Fibroblast of the aortic adventitia (primary cell): ENCODE results near the gene SCAP. TPM values are rescaled to one million over a fixed set of nuclear protein-coding genes. Genes with fewer than 3 reads are reported as not detected.

ENCODE experiments used
- DNase-seq: peaks from one replicate; pipeline ENCODE4 v3.0.0-alpha.2; 2010; ENCODE audit warnings: low read depth
- H3K4me3 ChIP-seq: 2 replicates; pipeline ENCODE4 v1.5.1; 2011; ENCODE audit warnings: low read depth, mild to moderate bottlenecking, control low read depth, low read length, moderate library complexity
- CTCF ChIP-seq: IDR thresholded peaks from 2 replicates; pipeline ENCODE4 v1.5.1; 2011; ENCODE audit warnings: mild to moderate bottlenecking, low read length, control low read depth, inconsistent platforms; ENCODE audit not compliant: insufficient read depth
- total RNA-seq: library from RNA; depleted of rRNA; stranded (reverse); fragments of >200 nt; gene quantifications from 2 replicates; pipeline ENCODE4 v1.2.3, GENCODE V29; 2012; ENCODE audit warnings: low replicate concordance

SCAP gene
- total RNA-seq, 1 donor, result 47.7 TPM

DNA sequence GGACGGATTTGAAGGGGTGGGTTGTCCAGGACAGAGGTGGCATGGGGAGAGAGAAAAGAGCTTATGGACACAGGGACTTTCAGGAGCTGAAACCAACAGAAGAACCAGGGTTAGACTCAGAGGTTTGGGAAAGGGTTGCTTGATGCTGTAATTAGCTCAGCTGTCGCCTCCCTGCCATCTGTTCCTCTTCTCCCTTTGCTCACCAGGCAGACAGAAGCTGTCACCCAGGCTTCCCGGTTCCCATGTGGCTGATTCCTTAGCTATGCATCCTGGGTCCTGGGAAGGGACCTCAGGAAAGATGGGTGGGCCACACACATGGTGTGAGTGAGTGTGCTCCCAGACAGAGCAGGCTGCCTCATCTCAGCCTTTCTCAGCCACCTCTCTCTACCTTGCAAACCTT lies 80.9 kb downstream of the SCAP start:
- TF ChIP-seq CTCF, result no peak
- H3K4me3 ChIP-seq, result no peak overlapping the region
- DNase-seq, result no peak

- no peak overlapping the region for H3K4me3 ChIP-seq
- DNase-seq, result peak; percentile 22
- TF ChIP-seq CTCF, result no peak
These were observed 81.4 kb downstream of the SCAP start for GRCh38 chr3:47394140-47394870.

DNA sequence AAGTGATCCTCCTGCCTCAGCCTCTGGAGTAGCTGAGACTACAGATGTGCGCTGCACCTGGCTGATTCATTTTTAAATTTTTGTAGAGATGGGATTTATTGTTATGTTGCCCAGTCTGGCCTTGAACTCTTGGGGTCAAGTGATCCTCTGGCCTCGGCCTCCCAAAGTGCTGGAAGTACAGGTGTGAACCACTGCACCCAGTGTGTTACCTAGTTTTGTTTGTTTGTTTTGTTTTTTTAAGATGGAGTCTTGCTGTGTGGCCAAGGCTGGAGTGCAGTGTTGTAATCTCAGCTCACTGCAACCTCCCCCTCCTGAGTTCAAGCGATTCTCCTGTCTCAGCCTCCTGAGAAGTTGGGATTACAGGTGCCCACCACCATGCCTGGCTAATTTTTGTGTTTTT lies 82.8 kb downstream of the SCAP start:
- no peak overlapping the region for H3K4me3 ChIP-seq
- DNase-seq, result no peak
- TF ChIP-seq CTCF, result no peak

DNA sequence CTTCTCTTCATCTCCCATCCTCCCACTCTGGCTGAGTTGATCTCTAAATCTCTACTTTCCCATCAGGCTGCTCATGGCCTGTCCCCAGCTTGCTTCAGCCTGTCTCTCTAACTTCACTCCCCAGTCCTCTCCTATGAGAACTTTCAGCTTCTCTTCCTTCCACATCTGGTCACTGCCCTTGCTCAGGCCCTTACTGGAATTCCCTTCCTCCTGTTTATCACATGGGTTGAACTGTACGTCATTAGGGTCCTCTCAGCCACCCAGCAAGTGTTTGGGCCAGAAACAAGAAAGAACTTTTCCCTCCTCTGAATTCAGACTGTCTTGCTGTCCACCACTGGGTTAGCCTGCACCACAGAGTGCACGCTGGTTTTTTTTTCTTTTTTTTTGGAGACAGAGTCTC lies 89.9 kb downstream of the SCAP start:
- TF ChIP-seq CTCF, result no peak
- no peak for DNase-seq
- H3K4me3 ChIP-seq, result no peak overlapping the region

DNA sequence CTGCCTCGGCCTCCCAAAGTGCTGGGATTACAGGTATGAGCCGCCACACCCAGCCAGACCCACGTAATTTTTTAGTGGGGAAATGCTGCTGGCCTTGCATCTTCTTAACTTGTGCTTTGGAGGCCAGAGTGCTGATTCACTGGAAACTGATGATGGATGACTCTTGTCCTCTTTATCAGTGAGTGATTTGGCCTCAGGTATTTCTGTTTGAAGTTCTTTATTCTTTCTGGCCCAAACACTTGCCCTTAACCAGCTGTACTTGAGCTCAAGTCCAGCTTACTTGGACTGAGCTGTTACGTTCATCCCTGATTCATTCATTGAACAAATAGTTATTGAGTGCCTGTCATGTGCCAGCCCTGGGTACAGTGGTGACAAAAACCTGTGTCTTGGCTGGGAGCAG lies 90.7 kb downstream of the SCAP start:
- no peak overlapping the region for H3K4me3 ChIP-seq
- TF ChIP-seq CTCF, result no peak
- peak; percentile 49 for DNase-seq

- no peak overlapping the region for H3K4me3 ChIP-seq
- no peak for TF ChIP-seq CTCF
- no peak for DNase-seq
These were observed 91.3 kb downstream of the SCAP start for GRCh38 chr3:47384425-47384824.
